Tibial nerve (tissue), 4 donors: ENCODE measurements around the gene EXOC4. TPM values are rescaled to one million over a fixed set of nuclear protein-coding genes. Genes with fewer than 3 reads are reported as not detected.

Source experiments
- DNase-seq, 2 donors: peaks; one replicate each; pipeline ENCODE4 v3.0.0-alpha.2; 2019; ENCODE audit warnings: low spot score in 2 of 2
- H3K27ac ChIP-seq, 4 donors: fragments of 200-600 bp; sonication (generic) in 3 of 4; one replicate each; pipeline ENCODE4 v1.5.1; 2017 to 2019; ENCODE audit warnings: mild to moderate bottlenecking in 1 of 4
- H3K27me3 ChIP-seq, 2 donors: fragments of 200-600 bp; sonication (generic) in 1 of 2; one replicate each; pipeline versions ENCODE4 v1.5.1 to v1.6.0; 2017 to 2019
- H3K36me3 ChIP-seq, 3 donors: fragments of 200-600 bp; sonication (generic); one replicate each; pipeline ENCODE4 v1.5.1; 2018 to 2019
- H3K4me1 ChIP-seq, 4 donors: fragments of 200-600 bp; sonication (generic) in 3 of 4; one replicate each; pipeline ENCODE4 v1.5.1; 2017 to 2019
- H3K4me3 ChIP-seq, 4 donors: fragments of 200-600 bp; sonication (generic) in 3 of 4; one replicate each; pipeline ENCODE4 v1.5.1; 2017 to 2019; ENCODE audit warnings: mild to moderate bottlenecking in 1 of 4, moderate library complexity in 1 of 4
- H3K9me3 ChIP-seq, 4 donors: fragments of 200-600 bp; sonication (generic) in 3 of 4; one replicate each; pipeline ENCODE4 v1.5.1; 2017 to 2019
- CTCF ChIP-seq, 5 experiments: fragments of 200-600 bp in 3 of 5; fragments of 450-650 bp in 2 of 5; sonication (generic) in 3 of 5; IDR thresholded peaks; one replicate each; pipeline ENCODE4 v1.5.1; 2016 to 2019; ENCODE audit warnings: antibody characterized with exemption in 5 of 5, mild to moderate bottlenecking in 3 of 5, moderate library complexity in 2 of 5
- EP300 ChIP-seq, 2 donors: sonication (generic); formaldehyde crosslinking; IDR thresholded peaks; one replicate each; pipeline ENCODE4 v1.6.1; 2017; ENCODE audit warnings: antibody characterized with exemption in 2 of 2, mild to moderate bottlenecking in 1 of 2
- POLR2A ChIP-seq, 2 donors: fragments of 450-650 bp; IDR thresholded peaks; one replicate each; pipeline ENCODE4 v1.6.1; 2017; ENCODE audit warnings: antibody characterized with exemption in 2 of 2, mild to moderate bottlenecking in 2 of 2, moderate library complexity in 2 of 2
- WGBS, 2 donors: methylation state at CpG; one replicate each; pipeline ENCODE4 v1.1.5; 2018; 5-methylcytosine and 5-hydroxymethylcytosine counted together
- total RNA-seq, 4 donors: library from RNA; depleted of rRNA; stranded (reverse); fragments of >200 nt; gene quantifications; one replicate each; pipeline ENCODE4 v1.1.0, GENCODE V29; 2016

EXOC4 gene
- total RNA-seq, 4 donors from 2014 or later: 70.0 to 104 (median 85.8) TPM

DNA sequence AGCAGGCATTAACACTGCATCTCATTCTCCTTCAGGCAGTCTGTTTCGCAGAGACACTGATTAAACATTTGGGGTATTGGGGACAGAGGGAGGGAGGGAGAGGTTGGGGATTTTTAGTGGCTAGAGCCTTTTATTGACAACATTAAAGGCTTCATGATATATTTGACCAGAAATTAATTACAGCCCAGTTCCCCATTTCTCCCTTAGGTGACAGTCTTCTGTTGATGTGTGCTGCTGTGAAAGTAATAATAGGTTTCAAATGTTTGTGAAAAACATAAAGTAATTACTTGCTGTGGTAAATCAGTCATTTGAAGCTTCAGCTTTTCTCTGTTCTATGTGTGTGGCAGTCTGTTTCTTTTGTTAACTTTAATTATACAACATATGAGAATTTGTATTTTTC, 769.0 kb downstream of the EXOC4 start:
- 92 to 100% methylated on average over 1 of the region's 1 CpG for WGBS, 2 donors

GRCh38 chr7:134022286-134022911, 769.5 kb downstream of the EXOC4 start:
- H3K27me3 ChIP-seq: no peaks in the 10 kb centered on the region
- TF ChIP-seq EP300 (IDR thresholded peaks at IDR 0.05) (no peak), CTCF (IDR thresholded peaks at IDR 0.05) (no peak), POLR2A (IDR thresholded peaks at IDR 0.05) (no peak)
- no peaks in the 10 kb centered on the region for H3K9me3 ChIP-seq
- H3K36me3 ChIP-seq: no peaks in the 10 kb centered on the region
- DNase-seq: no peak
- H3K4me3 ChIP-seq: no peak overlapping the region
- no peak overlapping the region for H3K27ac ChIP-seq
- no peaks in the 10 kb centered on the region for H3K4me1 ChIP-seq
- WGBS, 2 donors: 96 to 100% methylated on average over 1 of the region's 1 CpG

More for the DNA sequence above, 769.0 kb downstream of the EXOC4 start:
- Histone ChIP-seq H3K9me3 (no peaks in the 10 kb centered on the region), H3K27ac (no peak overlapping the region), H3K4me1 (no peaks in the 10 kb centered on the region), H3K27me3 (no peaks in the 10 kb centered on the region), H3K4me3 (no peak overlapping the region), H3K36me3 (no peaks in the 10 kb centered on the region)
- DNase-seq: no peak
- no peak for TF ChIP-seq EP300 (IDR thresholded peaks at IDR 0.05)
- TF ChIP-seq CTCF (IDR thresholded peaks at IDR 0.05): no peak
- TF ChIP-seq POLR2A (IDR thresholded peaks at IDR 0.05): no peak

DNA sequence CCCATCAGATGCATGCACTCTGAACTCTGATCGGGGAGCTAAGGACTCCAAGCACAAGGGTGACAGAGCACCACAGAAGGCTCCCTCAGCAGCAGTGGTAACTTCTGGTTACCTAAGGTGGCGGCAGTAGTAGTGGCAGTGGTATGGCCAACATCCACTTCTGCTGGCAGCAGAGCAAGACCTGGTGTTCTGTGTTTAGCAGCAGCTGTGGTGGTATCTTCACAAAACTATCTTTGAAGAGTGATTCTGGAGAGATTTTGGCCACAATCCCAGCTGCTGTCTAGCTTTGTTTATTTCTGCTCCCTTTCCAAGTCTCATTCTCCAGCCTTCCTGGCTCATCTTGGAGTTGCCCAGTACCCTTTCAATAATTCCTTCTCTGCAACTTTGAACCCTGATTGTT, 771.9 kb downstream of the EXOC4 start:
- Histone ChIP-seq H3K36me3 (no peaks in the 10 kb centered on the region), H3K27ac (no peak overlapping the region), H3K27me3 (no peaks in the 10 kb centered on the region), H3K9me3 (no peaks in the 10 kb centered on the region), H3K4me1 (no peaks in the 10 kb centered on the region), H3K4me3 (no peak overlapping the region)
- TF ChIP-seq EP300 (IDR thresholded peaks at IDR 0.05) (no peak), CTCF (IDR thresholded peaks at IDR 0.05) (no peak), POLR2A (IDR thresholded peaks at IDR 0.05) (no peak)
- DNase-seq: no peak
- WGBS, 2 donors: 78 to 84% methylated on average over 2 of the region's 2 CpGs

DNA sequence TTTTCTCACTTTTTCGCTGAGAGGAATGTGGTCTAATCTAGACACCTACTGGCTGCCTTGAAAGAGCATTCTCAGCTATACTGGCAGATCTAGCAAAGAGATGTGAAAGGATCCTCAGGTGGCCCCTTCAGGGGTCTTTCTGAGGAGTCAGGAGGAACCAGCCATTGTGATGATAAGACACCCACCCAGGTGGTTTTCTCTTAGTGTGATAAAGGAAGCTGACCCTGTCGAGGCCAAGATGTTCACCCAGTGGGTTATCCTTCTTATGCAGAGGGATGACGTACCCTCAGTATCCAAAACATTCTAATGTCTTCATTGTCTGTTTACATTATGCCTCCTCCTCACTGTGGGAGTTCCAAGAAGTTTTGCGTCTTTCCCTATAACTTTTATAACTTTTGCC, 776.0 kb downstream of the EXOC4 start:
- H3K27me3 ChIP-seq: no peaks in the 10 kb centered on the region
- WGBS, 2 donors: 85 to 88% methylated on average over 4 of the region's 4 CpGs
- no peak overlapping the region for H3K27ac ChIP-seq
- H3K9me3 ChIP-seq: no peaks in the 10 kb centered on the region
- no peaks in the 10 kb centered on the region for H3K4me1 ChIP-seq
- no peak for DNase-seq
- peaks cover 0 to 5% (median 0%) of the 10 kb centered on the region in 3 donors for H3K36me3 ChIP-seq
- TF ChIP-seq CTCF (IDR thresholded peaks at IDR 0.05): no peak
- TF ChIP-seq POLR2A (IDR thresholded peaks at IDR 0.05): no peak
- TF ChIP-seq EP300 (IDR thresholded peaks at IDR 0.05): no peak
- H3K4me3 ChIP-seq: no peak overlapping the region

DNA sequence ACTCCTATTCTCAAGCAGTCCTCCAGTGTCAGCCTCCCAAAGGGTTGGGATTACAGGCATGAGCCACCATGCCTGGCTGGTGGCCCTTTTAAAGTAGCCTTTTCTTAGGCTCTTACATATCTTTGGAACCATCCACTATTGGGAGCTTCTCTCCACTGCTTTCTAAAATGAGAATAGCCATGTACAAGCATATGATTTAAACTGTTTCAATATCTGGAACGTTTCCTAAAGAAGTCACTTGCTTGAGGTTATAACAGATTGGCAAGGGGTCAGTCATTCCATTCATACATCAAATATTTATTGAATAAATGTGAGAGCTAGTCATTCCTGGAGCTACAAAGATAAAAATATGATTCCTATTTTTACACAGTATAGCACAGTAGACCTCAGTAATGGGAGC, 776.9 kb downstream of the EXOC4 start:
- H3K27ac ChIP-seq: no peak overlapping the region
- DNase-seq: no peak
- 75 to 80% methylated on average over 1 of the region's 1 CpG for WGBS, 2 donors

More for the DNA sequence above, 776.9 kb downstream of the EXOC4 start:
- Histone ChIP-seq H3K9me3 (no peaks in the 10 kb centered on the region), H3K4me1 (no peaks in the 10 kb centered on the region), H3K36me3 (peaks cover 0 to 5% (median 0%) of the 10 kb centered on the region in 3 donors), H3K4me3 (no peak overlapping the region), H3K27me3 (no peaks in the 10 kb centered on the region)
- TF ChIP-seq EP300 (IDR thresholded peaks at IDR 0.05): no peak
- no peak for TF ChIP-seq POLR2A (IDR thresholded peaks at IDR 0.05)
- TF ChIP-seq CTCF (IDR thresholded peaks at IDR 0.05): no peak
